ENCODE data around the gene CSNK2B. TPM values are rescaled to one million over a fixed set of nuclear protein-coding genes. Genes with fewer than 3 reads are reported as not detected.

CSNK2B gene
- 125 TPM for total RNA-seq
- long read RNA-seq, transcript CSNK2B-203 (7 exons, 948 nt) = major isoform, 50 of 55 reads
- long read RNA-seq, partial matches to known transcripts = 4 of 55 reads
- long read RNA-seq, other reads (novel, unspliced or antisense) = 1 of 55 reads

- peak; percentile 98 for DNase-seq (ENCODE audit: low spot score)
Measured at GRCh38 chr6:31665501-31666336, at the start of gene CSNK2B. TSS of gene CSNK2B (plus strand) at chr6:31666080. CDS start at chr6:31666832, 752 bp downstream.

GRCh38 chr6:31617010-31617409, 48.9 kb upstream of the CSNK2B start:
- no peak for DNase-seq (ENCODE audit: low spot score)

- peak; percentile 99 for DNase-seq (ENCODE audit: low spot score)
Measured at GRCh38 chr6:31619805-31620585, 45.9 kb upstream of the CSNK2B start.

GRCh38 chr6:31620586-31621319, 45.1 kb upstream of the CSNK2B start, which contains the start of gene PRRC2A:
TSS of gene PRRC2A (plus strand) at chr6:31620715. CDS start at chr6:31622790, 2,075 bp downstream.
- DNase-seq (ENCODE audit: low spot score) = peak; percentile 97

GRCh38 chr6:31621320-31621939, 44.5 kb upstream of the CSNK2B start:
- DNase-seq (ENCODE audit: low spot score) = no peak

- no peak for DNase-seq (ENCODE audit: low spot score)
Measured at GRCh38 chr6:31621991-31622390, 43.9 kb upstream of the CSNK2B start.

- no peak for DNase-seq (ENCODE audit: low spot score)
Measured at GRCh38 chr6:31622684-31623091, 43.2 kb upstream of the CSNK2B start.

- no peak for DNase-seq (ENCODE audit: low spot score)
Measured at GRCh38 chr6:31624070-31624469, 41.8 kb upstream of the CSNK2B start.

- DNase-seq (ENCODE audit: low spot score) = no peak
Measured at GRCh38 chr6:31626952-31627351, 38.9 kb upstream of the CSNK2B start.

- DNase-seq (ENCODE audit: low spot score) = no peak
Measured at GRCh38 chr6:31627690-31628287, 38.1 kb upstream of the CSNK2B start.

GRCh38 chr6:31629014-31629413, 36.9 kb upstream of the CSNK2B start:
- DNase-seq (ENCODE audit: low spot score) = no peak

GRCh38 chr6:31630177-31630934, 35.5 kb upstream of the CSNK2B start:
- DNase-seq (ENCODE audit: low spot score) = no peak

- DNase-seq (ENCODE audit: low spot score) = no peak
Measured at GRCh38 chr6:31631209-31631608, 34.7 kb upstream of the CSNK2B start.

- no peak for DNase-seq (ENCODE audit: low spot score)
Measured at GRCh38 chr6:31631681-31632278, 34.1 kb upstream of the CSNK2B start.

GRCh38 chr6:31632279-31632946, 33.5 kb upstream of the CSNK2B start:
- DNase-seq (ENCODE audit: low spot score) = no peak

GRCh38 chr6:31633447-31633846, 32.4 kb upstream of the CSNK2B start:
- no peak for DNase-seq (ENCODE audit: low spot score)

GRCh38 chr6:31634131-31634530, 31.7 kb upstream of the CSNK2B start:
- DNase-seq (ENCODE audit: low spot score) = no peak

- no peak for DNase-seq (ENCODE audit: low spot score)
Measured at GRCh38 chr6:31634969-31635575, 30.8 kb upstream of the CSNK2B start.
